Panc1 (cell line): ENCODE results near the gene LAMB4.

Experiments
- POLR2AphosphoS5 ChIP-seq: IDR thresholded peaks from 2 replicates; pipeline ENCODE4 v1.6.1; 2012; ENCODE audit warnings: mild to moderate bottlenecking, low read depth, low read length, moderate library complexity
- TF ChIP-seq, protein P1 (sequence below): fragments of 450-650 bp; IDR thresholded peaks from 2 replicates; pipeline ENCODE4 v1.5.1; 2017; ENCODE audit warnings: mild to moderate bottlenecking
- TF ChIP-seq, protein P2 (sequence below), 2 experiments: IDR thresholded peaks; 2 replicates each; pipeline ENCODE4 v1.6.1; 2011 to 2012; ENCODE audit warnings: low read depth in 2 of 2, control low read depth in 1 of 2, low read length in 1 of 2, mild to moderate bottlenecking in 1 of 2, moderate library complexity in 1 of 2; ENCODE audit not compliant: insufficient read depth in 1 of 2

DNA sequence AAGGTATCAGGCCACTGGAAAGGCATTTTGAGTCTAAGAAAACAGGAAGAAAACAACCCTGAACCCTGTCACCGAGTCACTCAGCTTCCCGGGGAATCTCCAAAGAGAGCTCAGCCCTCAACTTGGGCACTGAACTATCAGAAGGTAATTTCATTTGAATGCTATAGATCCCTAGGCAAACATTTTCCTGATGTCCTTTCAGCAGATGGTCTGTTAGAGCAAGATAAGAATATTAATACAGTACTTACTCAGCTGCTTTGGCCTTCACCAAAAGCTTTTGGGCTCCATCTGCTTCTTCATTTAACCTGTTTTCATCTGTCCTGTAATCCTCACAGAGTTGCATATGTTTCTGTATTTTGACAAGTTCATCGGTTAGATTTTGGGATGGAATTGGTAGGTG lies 93.0 kb downstream of the LAMB4 start:
- TF ChIP-seq, protein P1, sequence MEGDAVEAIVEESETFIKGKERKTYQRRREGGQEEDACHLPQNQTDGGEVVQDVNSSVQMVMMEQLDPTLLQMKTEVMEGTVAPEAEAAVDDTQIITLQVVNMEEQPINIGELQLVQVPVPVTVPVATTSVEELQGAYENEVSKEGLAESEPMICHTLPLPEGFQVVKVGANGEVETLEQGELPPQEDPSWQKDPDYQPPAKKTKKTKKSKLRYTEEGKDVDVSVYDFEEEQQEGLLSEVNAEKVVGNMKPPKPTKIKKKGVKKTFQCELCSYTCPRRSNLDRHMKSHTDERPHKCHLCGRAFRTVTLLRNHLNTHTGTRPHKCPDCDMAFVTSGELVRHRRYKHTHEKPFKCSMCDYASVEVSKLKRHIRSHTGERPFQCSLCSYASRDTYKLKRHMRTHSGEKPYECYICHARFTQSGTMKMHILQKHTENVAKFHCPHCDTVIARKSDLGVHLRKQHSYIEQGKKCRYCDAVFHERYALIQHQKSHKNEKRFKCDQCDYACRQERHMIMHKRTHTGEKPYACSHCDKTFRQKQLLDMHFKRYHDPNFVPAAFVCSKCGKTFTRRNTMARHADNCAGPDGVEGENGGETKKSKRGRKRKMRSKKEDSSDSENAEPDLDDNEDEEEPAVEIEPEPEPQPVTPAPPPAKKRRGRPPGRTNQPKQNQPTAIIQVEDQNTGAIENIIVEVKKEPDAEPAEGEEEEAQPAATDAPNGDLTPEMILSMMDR: no peak
- TF ChIP-seq, protein P2, sequence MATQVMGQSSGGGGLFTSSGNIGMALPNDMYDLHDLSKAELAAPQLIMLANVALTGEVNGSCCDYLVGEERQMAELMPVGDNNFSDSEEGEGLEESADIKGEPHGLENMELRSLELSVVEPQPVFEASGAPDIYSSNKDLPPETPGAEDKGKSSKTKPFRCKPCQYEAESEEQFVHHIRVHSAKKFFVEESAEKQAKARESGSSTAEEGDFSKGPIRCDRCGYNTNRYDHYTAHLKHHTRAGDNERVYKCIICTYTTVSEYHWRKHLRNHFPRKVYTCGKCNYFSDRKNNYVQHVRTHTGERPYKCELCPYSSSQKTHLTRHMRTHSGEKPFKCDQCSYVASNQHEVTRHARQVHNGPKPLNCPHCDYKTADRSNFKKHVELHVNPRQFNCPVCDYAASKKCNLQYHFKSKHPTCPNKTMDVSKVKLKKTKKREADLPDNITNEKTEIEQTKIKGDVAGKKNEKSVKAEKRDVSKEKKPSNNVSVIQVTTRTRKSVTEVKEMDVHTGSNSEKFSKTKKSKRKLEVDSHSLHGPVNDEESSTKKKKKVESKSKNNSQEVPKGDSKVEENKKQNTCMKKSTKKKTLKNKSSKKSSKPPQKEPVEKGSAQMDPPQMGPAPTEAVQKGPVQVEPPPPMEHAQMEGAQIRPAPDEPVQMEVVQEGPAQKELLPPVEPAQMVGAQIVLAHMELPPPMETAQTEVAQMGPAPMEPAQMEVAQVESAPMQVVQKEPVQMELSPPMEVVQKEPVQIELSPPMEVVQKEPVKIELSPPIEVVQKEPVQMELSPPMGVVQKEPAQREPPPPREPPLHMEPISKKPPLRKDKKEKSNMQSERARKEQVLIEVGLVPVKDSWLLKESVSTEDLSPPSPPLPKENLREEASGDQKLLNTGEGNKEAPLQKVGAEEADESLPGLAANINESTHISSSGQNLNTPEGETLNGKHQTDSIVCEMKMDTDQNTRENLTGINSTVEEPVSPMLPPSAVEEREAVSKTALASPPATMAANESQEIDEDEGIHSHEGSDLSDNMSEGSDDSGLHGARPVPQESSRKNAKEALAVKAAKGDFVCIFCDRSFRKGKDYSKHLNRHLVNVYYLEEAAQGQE (IDR thresholded peaks at IDR 0.05; ENCODE audit: insufficient read depth in 1 of 2, low read depth in 2 of 2, low read length in 1 of 2): no peak
- TF ChIP-seq POLR2AphosphoS5: no peak
